Loucy (cell line): Measurements from ENCODE around the gene DHX34.

Experiments used
- H2AFZ ChIP-seq: fragments of 200-600 bp; sonication (generic); 2 replicates; pipeline ENCODE4 v1.6.0; 2016; ENCODE audit warnings: antibody characterized with exemption, mild to moderate bottlenecking, low read length, moderate library complexity
- H3F3A ChIP-seq: fragments of 200-600 bp; 2 replicates; pipeline ENCODE4 v1.6.0; 2016; ENCODE audit warnings: antibody characterized with exemption, low read depth, mild to moderate bottlenecking
- H3K27me3 ChIP-seq: fragments of 200-600 bp; sonication (generic); 2 replicates; pipeline ENCODE4 v1.6.1; 2014; ENCODE audit warnings: low read length, mild to moderate bottlenecking; ENCODE audit not compliant: insufficient read depth, poor library complexity, severe bottlenecking
- H3K36me3 ChIP-seq: fragments of 200-600 bp; sonication (generic); 2 replicates; pipeline ENCODE4 v1.6.1; 2016; ENCODE audit warnings: low read length; ENCODE audit not compliant: insufficient read depth
- H3K4me1 ChIP-seq: fragments of 200-600 bp; sonication (generic); 2 replicates; pipeline ENCODE4 v1.5.1; 2014; ENCODE audit warnings: low read length, mild to moderate bottlenecking; ENCODE audit not compliant: insufficient read depth, poor library complexity, severe bottlenecking
- H3K4me2 ChIP-seq: fragments of 200-600 bp; sonication (generic); 2 replicates; pipeline ENCODE4 v1.6.0; 2014; ENCODE audit warnings: antibody characterized with exemption, low read length, low read depth, mild to moderate bottlenecking; ENCODE audit not compliant: poor library complexity, severe bottlenecking
- H3K4me3 ChIP-seq: fragments of 200-600 bp; sonication (generic); 2 replicates; pipeline ENCODE4 v1.5.1; 2014; ENCODE audit warnings: low read length, mild to moderate bottlenecking, mixed read lengths; ENCODE audit not compliant: poor library complexity, severe bottlenecking
- H3K79me2 ChIP-seq: fragments of 200-600 bp; sonication (generic); 2 replicates; pipeline ENCODE4 v1.6.1; 2014; ENCODE audit warnings: low read length; ENCODE audit not compliant: insufficient read depth
- H3K9ac ChIP-seq: fragments of 200-600 bp; sonication (generic); 2 replicates; pipeline ENCODE4 v1.6.0; 2014; ENCODE audit warnings: mild to moderate bottlenecking, low read depth, low read length, moderate library complexity; ENCODE audit not compliant: poor library complexity, severe bottlenecking
- H3K9me2 ChIP-seq: fragments of 200-600 bp; sonication (generic); replicated peaks from 2 replicates; pipeline ENCODE4 v1.6.1; 2016; ENCODE audit warnings: low read depth, low read length, mixed read lengths
- H3K9me3 ChIP-seq: fragments of 200-600 bp; sonication (generic); 2 replicates; pipeline ENCODE4 v1.6.1; 2014; ENCODE audit warnings: mild to moderate bottlenecking, antibody characterized with exemption, low read length, low read depth; ENCODE audit not compliant: insufficient read depth
- H4K20me1 ChIP-seq: fragments of 200-600 bp; sonication (generic); 2 replicates; pipeline ENCODE4 v1.6.0; 2014; ENCODE audit warnings: antibody characterized with exemption, low read length, mild to moderate bottlenecking; ENCODE audit not compliant: insufficient read depth, poor library complexity, severe bottlenecking
- EZH2phosphoT487 ChIP-seq: fragments of 200-600 bp; IDR thresholded peaks from 2 replicates; pipeline ENCODE4 v1.6.1; 2018; ENCODE audit warnings: antibody characterized with exemption, mild to moderate bottlenecking, moderate library complexity, borderline replicate concordance
- TF ChIP-seq, protein P1 (sequence below): fragments of 200-600 bp; sonication (generic); conservative IDR thresholded peaks from 2 replicates; pipeline ENCODE4 v1.5.1; 2014; ENCODE audit warnings: mild to moderate bottlenecking, antibody characterized with exemption, low read length

Gene DHX34

DNA sequence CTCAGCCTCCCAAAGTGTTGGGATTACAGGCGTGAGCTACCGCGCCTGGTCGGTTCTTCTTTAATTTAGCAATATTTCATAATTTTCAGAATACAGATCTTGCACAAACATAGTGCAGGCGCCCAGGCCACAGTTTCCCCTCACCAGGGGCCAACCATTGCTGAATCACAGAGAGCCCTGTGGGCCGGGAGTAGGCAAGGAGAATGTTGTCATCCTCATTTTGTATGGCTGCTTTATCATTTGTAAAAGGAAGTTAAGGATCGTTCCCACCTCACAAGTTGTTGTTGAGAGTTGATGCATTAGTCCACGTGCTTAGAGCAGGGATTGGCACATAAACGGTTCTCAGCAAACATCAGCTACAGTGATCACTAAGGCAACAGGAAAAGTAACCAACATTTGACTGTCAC is 40.0 kb downstream of the DHX34 start:
- TF ChIP-seq, protein P1, sequence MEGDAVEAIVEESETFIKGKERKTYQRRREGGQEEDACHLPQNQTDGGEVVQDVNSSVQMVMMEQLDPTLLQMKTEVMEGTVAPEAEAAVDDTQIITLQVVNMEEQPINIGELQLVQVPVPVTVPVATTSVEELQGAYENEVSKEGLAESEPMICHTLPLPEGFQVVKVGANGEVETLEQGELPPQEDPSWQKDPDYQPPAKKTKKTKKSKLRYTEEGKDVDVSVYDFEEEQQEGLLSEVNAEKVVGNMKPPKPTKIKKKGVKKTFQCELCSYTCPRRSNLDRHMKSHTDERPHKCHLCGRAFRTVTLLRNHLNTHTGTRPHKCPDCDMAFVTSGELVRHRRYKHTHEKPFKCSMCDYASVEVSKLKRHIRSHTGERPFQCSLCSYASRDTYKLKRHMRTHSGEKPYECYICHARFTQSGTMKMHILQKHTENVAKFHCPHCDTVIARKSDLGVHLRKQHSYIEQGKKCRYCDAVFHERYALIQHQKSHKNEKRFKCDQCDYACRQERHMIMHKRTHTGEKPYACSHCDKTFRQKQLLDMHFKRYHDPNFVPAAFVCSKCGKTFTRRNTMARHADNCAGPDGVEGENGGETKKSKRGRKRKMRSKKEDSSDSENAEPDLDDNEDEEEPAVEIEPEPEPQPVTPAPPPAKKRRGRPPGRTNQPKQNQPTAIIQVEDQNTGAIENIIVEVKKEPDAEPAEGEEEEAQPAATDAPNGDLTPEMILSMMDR: no peak
- TF ChIP-seq EZH2phosphoT487: no peak
- no peaks in the 10 kb centered on the region for H3K9me2 ChIP-seq
- no peak overlapping the region for H3K4me3 ChIP-seq
- H3K4me2 ChIP-seq: no peak overlapping the region
- H3F3A ChIP-seq: no peaks in the 10 kb centered on the region
- no peak overlapping the region for H3K9ac ChIP-seq
- H3K79me2 ChIP-seq: no peaks in the 10 kb centered on the region
- no peaks in the 10 kb centered on the region for H4K20me1 ChIP-seq
- no peak overlapping the region for H2AFZ ChIP-seq
- H3K9me3 ChIP-seq: no peaks in the 10 kb centered on the region
- H3K27me3 ChIP-seq: no peaks in the 10 kb centered on the region
- H3K4me1 ChIP-seq: no peaks in the 10 kb centered on the region
- H3K36me3 ChIP-seq: no peaks in the 10 kb centered on the region

DNA sequence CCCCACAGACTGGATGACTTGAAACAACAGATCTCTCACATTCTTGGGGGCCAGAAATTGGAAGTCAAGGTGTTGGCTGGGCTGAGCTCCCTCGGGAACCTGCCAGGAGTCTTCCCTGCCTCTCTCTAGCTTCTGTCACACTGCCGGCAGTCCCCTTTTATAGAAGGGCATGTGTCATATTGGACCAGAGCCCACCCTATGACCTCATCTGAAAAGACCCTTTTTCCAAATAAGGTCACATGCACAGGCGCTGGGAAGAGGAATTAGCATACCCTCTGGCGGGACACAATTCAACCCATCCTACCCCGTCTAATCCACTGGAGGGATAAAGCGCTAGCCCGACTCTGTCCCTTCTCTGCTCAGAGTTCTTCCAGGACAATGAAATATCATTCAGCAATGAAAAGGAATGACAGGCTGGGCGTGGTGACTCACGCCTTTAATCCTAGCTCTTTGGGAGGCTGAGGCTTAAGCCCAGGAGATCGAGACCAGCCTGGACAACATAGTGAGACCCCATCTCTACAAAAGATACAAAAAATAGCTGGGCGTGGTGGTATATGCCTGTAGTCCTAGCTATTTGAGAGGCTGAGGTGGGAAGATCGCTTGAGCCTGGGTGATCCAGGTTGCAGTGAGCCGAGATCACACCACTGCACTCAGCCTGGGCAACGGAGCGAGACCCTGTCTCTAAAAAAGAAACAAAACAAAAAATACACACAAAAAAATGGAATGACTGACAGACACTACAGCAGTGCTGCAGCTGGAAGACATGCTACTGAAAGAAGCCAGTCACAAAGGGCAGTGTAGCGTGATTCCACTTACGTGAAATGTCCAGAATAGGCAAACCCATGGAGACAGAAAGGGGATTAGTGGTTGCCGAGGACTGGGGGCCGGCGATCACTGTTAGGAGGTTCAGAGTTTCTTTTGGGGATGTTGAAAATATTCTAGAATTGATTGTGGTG is 41.7 kb downstream of the DHX34 start:
- H3K9ac ChIP-seq: no peak overlapping the region

DNA sequence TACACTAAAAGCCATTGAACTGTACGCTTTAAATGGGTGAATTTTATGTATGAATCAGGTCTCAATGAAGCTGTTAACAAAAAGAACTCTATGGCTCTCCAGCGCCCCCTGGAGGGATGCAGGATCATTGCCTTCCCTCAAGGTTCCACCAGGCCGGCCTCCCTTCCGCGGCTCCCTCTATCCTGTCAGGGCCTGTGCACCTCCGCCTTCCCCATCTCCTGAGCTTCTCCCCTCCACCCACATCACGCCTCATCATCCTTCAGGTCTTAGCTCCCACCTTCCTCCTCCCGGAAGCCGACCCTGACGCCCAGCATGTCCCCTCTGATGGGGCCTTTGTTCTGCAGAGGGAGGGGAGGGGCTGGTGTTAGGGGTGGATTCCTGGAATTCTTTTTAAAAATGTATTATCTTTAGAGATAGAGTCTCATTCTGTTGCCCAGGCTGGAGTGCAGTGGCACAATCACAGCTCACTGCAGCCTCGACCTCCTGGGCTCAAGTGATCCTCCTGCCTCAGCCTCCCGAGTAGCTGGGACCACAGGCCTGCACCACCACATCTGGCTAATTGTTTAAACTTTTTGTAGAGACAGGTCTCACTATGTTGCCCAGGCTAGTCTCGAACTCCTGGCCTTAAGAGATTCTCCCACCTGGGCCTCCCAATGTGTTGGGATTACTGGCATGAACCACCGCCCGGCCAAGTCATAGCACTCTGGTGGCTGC is 42.6 kb downstream of the DHX34 start:
- Histone ChIP-seq H3K4me2 (no peak overlapping the region), H3K4me1 (no peaks in the 10 kb centered on the region)

More for the DNA sequence above, 41.7 kb downstream of the DHX34 start:
- H3K4me1 ChIP-seq: no peaks in the 10 kb centered on the region
- no peaks in the 10 kb centered on the region for H4K20me1 ChIP-seq
- H3K36me3 ChIP-seq: no peaks in the 10 kb centered on the region
- no peaks in the 10 kb centered on the region for H3K79me2 ChIP-seq
- no peak overlapping the region for H3K4me2 ChIP-seq
- no peak overlapping the region for H2AFZ ChIP-seq
- no peaks in the 10 kb centered on the region for H3K27me3 ChIP-seq
- TF ChIP-seq EZH2phosphoT487: no peak
- TF ChIP-seq, protein P1: no peak
- H3F3A ChIP-seq: no peaks in the 10 kb centered on the region
- no peak overlapping the region for H3K4me3 ChIP-seq
- no peaks in the 10 kb centered on the region for H3K9me3 ChIP-seq
- H3K9me2 ChIP-seq: no peaks in the 10 kb centered on the region

More for the DNA sequence above, 42.6 kb downstream of the DHX34 start:
- Histone ChIP-seq H3K79me2 (no peaks in the 10 kb centered on the region), H4K20me1 (no peaks in the 10 kb centered on the region), H3K27me3 (no peaks in the 10 kb centered on the region), H3K9me2 (no peaks in the 10 kb centered on the region), H3K4me3 (no peak overlapping the region), H3K9me3 (no peaks in the 10 kb centered on the region), H3F3A (no peaks in the 10 kb centered on the region), H3K36me3 (no peaks in the 10 kb centered on the region), H3K9ac (no peak overlapping the region), H2AFZ (no peak overlapping the region)
- no peak for TF ChIP-seq EZH2phosphoT487
- TF ChIP-seq, protein P1: peak; percentile 87
